HepG2 (cell line): ENCODE measurements around the gene RGS19. TPM values are rescaled to one million over a fixed set of nuclear protein-coding genes. Genes with fewer than 3 reads are reported as not detected.

Experiments used
- FOXM1 ChIP-seq: sonication (generic); formaldehyde crosslinking; IDR thresholded peaks from 2 replicates; pipeline ENCODE4 v1.5.0; 2020; ENCODE audit warnings: missing genetic modification reagents
- SSRP1 ChIP-seq: IDR thresholded peaks from 2 replicates; pipeline ENCODE4 v1.6.1; 2016; ENCODE audit warnings: control low read depth
- ZFP37 ChIP-seq: sonication (generic); formaldehyde crosslinking; IDR thresholded peaks from 2 replicates; pipeline ENCODE4 v1.4.0; 2020; ENCODE audit warnings: missing genetic modification reagents, borderline replicate concordance
- ZNF124 ChIP-seq: sonication (generic); formaldehyde crosslinking; IDR thresholded peaks from 2 replicates; pipeline ENCODE4 v1.4.0; 2020; ENCODE audit warnings: missing genetic modification reagents
- ZNF746 ChIP-seq: sonication (generic); formaldehyde crosslinking; IDR thresholded peaks from 2 replicates; pipeline ENCODE4 v1.8.0; 2022; ENCODE audit warnings: mild to moderate bottlenecking, missing genetic modification reagents
- polyA plus RNA-seq, 8 experiments: library from polyadenylated mRNA; depleted of rRNA in 3 of 8; stranded (reverse) in 7 of 8; unstranded in 1 of 8; fragments of >200 nt; fragmentation: Illumina TruSeq in 4 of 8; extraction: Trizol in 4 of 8; gene quantifications; 2 replicates each; pipeline versions ENCODE4 v1.2.1 to v1.2.3, GENCODE V29; 2011 to 2016; ENCODE audit warnings: low read depth in 4 of 8, missing spikeins in 1 of 8, mixed read lengths in 1 of 8; ENCODE audit not compliant: insufficient read depth in 1 of 8
- total RNA-seq, 5 experiments: library from RNA; depleted of rRNA; stranded (reverse); fragments of >200 nt; fragmentation: Illumina TruSeq; extraction: Trizol; gene quantifications; 2 replicates each; pipeline ENCODE4 v1.2.3, GENCODE V29; 2016; ENCODE audit warnings: low read depth in 1 of 5
- TF ChIP-seq, protein P1 (sequence below): IDR thresholded peaks from 2 replicates; pipeline ENCODE4 v1.6.1; 2016; ENCODE audit warnings: missing biosample characterization, missing genetic modification reagents, low read depth
- TF ChIP-seq, protein P2 (sequence below): sonication (generic); formaldehyde crosslinking; IDR thresholded peaks from 2 replicates; pipeline ENCODE4 v1.5.0; 2020; ENCODE audit warnings: mild to moderate bottlenecking, missing genetic modification reagents, borderline replicate concordance
- TF ChIP-seq, protein P3 (sequence below): IDR thresholded peaks from 2 replicates; pipeline ENCODE4 v1.6.1; 2016; ENCODE audit warnings: low read depth, missing genetic modification reagents, missing compliant biosample characterization
- TF ChIP-seq, protein P4 (sequence below): sonication (generic); formaldehyde crosslinking; IDR thresholded peaks from 2 replicates; pipeline ENCODE4 v1.4.0; 2020; ENCODE audit warnings: missing genetic modification reagents, low read depth, mild to moderate bottlenecking, borderline replicate concordance
- TF ChIP-seq, protein P5 (sequence below): sonication (generic); formaldehyde crosslinking; conservative IDR thresholded peaks from 2 replicates; pipeline ENCODE4 v1.4.0; 2020; ENCODE audit warnings: missing genetic modification reagents

The RGS19 gene
- total and polyA plus RNA-seq, 2 of the 13 experiments (the other 11 are each of a cell fraction or from before 2014, with no cell fraction given) = 10.7 to 11.9 TPM

DNA sequence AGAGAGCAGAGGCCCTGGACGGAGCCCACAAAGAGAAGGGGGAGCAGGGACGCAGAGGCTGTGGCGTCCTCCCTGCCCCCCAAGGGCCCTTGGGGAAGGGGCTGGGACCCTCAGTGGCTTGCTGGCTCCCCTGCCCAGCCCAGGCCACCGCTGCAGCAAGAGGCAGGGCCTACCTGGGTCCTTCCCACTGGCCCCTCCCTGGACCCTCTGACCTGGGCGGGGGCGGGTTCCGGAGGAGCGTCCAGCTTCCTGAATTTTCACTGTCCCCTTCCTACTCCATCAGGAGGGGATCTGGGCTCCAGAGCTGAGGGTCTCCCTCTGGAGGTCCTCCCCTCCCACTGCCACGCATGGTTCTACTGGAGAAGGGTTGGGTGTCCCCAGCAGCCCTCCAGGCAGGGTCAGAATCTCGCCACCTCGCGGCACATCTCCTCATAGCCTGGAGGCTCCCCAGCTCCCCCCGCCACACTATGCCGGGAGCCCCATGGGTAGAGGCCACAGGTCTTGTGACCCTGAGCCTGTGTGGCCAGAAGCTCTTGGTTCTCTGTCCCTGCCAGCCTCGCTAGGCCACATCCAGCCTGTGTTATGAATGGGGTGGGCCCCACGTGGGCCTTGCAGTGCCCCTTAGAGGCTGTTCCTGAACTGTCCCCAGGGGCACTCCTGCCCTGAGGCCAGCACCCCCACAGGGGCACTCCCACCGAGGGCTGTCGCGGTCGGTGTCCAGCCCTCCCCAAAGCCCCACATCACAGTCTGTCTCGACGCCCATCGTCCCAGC, 28.9 kb downstream of the RGS19 start (continued):
- TF ChIP-seq, protein P1, sequence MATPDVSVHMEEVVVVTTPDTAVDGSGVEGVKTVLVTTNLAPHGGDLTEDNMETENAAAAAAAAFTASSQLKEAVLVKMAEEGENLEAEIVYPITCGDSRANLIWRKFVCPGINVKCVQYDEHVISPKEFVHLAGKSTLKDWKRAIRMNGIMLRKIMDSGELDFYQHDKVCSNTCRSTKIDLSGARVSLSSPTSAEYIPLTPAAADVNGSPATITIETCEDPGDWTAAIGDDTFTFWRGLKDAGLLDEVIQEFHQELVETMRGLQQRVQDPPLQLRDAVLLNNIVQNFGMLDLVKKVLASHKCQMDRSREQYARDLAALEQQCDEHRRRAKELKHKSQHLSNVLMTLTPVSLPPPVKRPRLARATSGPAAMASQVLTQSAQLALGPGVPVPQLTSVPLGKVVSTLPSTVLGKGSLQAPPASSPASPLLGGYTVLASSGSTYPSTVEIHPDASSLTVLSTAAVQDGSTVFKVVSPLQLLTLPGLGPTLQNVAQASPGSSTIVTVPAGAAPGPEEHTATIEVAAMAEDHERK = no peak
- TF ChIP-seq, protein P2, sequence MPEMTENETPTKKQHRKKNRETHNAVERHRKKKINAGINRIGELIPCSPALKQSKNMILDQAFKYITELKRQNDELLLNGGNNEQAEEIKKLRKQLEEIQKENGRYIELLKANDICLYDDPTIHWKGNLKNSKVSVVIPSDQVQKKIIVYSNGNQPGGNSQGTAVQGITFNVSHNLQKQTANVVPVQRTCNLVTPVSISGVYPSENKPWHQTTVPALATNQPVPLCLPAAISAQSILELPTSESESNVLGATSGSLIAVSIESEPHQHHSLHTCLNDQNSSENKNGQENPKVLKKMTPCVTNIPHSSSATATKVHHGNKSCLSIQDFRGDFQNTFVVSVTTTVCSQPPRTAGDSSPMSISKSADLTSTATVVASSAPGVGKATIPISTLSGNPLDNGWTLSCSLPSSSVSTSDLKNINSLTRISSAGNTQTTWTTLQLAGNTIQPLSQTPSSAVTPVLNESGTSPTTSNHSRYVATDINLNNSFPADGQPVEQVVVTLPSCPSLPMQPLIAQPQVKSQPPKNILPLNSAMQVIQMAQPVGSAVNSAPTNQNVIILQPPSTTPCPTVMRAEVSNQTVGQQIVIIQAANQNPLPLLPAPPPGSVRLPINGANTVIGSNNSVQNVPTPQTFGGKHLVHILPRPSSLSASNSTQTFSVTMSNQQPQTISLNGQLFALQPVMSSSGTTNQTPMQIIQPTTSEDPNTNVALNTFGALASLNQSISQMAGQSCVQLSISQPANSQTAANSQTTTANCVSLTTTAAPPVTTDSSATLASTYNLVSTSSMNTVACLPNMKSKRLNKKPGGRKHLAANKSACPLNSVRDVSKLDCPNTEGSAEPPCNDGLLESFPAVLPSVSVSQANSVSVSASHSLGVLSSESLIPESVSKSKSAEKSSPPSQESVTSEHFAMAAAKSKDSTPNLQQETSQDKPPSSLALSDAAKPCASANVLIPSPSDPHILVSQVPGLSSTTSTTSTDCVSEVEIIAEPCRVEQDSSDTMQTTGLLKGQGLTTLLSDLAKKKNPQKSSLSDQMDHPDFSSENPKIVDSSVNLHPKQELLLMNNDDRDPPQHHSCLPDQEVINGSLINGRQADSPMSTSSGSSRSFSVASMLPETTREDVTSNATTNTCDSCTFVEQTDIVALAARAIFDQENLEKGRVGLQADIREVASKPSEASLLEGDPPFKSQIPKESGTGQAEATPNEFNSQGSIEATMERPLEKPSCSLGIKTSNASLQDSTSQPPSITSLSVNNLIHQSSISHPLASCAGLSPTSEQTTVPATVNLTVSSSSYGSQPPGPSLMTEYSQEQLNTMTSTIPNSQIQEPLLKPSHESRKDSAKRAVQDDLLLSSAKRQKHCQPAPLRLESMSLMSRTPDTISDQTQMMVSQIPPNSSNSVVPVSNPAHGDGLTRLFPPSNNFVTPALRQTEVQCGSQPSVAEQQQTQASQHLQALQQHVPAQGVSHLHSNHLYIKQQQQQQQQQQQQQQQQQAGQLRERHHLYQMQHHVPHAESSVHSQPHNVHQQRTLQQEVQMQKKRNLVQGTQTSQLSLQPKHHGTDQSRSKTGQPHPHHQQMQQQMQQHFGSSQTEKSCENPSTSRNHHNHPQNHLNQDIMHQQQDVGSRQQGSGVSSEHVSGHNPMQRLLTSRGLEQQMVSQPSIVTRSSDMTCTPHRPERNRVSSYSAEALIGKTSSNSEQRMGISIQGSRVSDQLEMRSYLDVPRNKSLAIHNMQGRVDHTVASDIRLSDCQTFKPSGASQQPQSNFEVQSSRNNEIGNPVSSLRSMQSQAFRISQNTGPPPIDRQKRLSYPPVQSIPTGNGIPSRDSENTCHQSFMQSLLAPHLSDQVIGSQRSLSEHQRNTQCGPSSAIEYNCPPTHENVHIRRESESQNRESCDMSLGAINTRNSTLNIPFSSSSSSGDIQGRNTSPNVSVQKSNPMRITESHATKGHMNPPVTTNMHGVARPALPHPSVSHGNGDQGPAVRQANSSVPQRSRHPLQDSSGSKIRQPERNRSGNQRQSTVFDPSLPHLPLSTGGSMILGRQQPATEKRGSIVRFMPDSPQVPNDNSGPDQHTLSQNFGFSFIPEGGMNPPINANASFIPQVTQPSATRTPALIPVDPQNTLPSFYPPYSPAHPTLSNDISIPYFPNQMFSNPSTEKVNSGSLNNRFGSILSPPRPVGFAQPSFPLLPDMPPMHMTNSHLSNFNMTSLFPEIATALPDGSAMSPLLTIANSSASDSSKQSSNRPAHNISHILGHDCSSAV (CRISPR knock-in tag) = no peak
- TF ChIP-seq, protein P3, sequence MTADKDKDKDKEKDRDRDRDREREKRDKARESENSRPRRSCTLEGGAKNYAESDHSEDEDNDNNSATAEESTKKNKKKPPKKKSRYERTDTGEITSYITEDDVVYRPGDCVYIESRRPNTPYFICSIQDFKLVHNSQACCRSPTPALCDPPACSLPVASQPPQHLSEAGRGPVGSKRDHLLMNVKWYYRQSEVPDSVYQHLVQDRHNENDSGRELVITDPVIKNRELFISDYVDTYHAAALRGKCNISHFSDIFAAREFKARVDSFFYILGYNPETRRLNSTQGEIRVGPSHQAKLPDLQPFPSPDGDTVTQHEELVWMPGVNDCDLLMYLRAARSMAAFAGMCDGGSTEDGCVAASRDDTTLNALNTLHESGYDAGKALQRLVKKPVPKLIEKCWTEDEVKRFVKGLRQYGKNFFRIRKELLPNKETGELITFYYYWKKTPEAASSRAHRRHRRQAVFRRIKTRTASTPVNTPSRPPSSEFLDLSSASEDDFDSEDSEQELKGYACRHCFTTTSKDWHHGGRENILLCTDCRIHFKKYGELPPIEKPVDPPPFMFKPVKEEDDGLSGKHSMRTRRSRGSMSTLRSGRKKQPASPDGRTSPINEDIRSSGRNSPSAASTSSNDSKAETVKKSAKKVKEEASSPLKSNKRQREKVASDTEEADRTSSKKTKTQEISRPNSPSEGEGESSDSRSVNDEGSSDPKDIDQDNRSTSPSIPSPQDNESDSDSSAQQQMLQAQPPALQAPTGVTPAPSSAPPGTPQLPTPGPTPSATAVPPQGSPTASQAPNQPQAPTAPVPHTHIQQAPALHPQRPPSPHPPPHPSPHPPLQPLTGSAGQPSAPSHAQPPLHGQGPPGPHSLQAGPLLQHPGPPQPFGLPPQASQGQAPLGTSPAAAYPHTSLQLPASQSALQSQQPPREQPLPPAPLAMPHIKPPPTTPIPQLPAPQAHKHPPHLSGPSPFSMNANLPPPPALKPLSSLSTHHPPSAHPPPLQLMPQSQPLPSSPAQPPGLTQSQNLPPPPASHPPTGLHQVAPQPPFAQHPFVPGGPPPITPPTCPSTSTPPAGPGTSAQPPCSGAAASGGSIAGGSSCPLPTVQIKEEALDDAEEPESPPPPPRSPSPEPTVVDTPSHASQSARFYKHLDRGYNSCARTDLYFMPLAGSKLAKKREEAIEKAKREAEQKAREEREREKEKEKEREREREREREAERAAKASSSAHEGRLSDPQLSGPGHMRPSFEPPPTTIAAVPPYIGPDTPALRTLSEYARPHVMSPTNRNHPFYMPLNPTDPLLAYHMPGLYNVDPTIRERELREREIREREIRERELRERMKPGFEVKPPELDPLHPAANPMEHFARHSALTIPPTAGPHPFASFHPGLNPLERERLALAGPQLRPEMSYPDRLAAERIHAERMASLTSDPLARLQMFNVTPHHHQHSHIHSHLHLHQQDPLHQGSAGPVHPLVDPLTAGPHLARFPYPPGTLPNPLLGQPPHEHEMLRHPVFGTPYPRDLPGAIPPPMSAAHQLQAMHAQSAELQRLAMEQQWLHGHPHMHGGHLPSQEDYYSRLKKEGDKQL (CRISPR knock-in tag) = peak; percentile 66; the same call in 1 of the 2 replicates
- TF ChIP-seq, protein P4, sequence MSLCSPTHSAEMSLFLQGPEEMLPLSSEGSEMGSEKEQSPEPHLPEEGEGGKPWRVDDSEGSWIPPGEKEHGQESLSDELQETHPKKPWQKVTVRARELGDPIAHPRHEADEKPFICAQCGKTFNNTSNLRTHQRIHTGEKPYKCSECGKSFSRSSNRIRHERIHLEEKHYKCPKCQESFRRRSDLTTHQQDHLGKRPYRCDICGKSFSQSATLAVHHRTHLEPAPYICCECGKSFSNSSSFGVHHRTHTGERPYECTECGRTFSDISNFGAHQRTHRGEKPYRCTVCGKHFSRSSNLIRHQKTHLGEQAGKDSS (CRISPR knock-in tag) = no peak; the same call in 1 of the 2 replicates
- TF ChIP-seq ZNF746 (CRISPR knock-in tag) (no peak; the same call in 1 of the 2 replicates), ZFP37 (peak; percentile 94), FOXM1 (CRISPR knock-in tag) (no peak; the same call in 1 of the 2 replicates), ZNF124 (no peak), SSRP1 (CRISPR knock-in tag) (peak; percentile 84)
- TF ChIP-seq, protein P5, sequence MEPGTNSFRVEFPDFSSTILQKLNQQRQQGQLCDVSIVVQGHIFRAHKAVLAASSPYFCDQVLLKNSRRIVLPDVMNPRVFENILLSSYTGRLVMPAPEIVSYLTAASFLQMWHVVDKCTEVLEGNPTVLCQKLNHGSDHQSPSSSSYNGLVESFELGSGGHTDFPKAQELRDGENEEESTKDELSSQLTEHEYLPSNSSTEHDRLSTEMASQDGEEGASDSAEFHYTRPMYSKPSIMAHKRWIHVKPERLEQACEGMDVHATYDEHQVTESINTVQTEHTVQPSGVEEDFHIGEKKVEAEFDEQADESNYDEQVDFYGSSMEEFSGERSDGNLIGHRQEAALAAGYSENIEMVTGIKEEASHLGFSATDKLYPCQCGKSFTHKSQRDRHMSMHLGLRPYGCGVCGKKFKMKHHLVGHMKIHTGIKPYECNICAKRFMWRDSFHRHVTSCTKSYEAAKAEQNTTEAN = peak; percentile 87
